Measurements from ENCODE around the gene HSPA1L. TPM values are rescaled to one million over a fixed set of nuclear protein-coding genes. Genes with fewer than 3 reads are reported as not detected.

HSPA1L gene
- total and polyA plus RNA-seq, 8 donors = 0.46 to 1.2 (median 0.68) TPM

- no peak for FAIRE-seq
- DNase-seq = peak; percentile 83 to 92 (median 89)
- Histone ChIP-seq H3K9me3 (no peaks in the 10 kb centered on the region), H3K4me1 (peaks cover 12 to 35% (median 25%) of the 10 kb centered on the region in 3 donors), H3K36me3 (peaks cover 0 to 13% (median 9%) of the 10 kb centered on the region in 3 donors), H3K4me3 (peak overlapping the region; percentile 54 to 87 (median 81)), H3K27ac (peak overlapping the region; percentile 74 to 92 (median 87)), H3K27me3 (no peaks in the 10 kb centered on the region)
- 0% methylated on average over 59 of the region's 59 CpGs for WGBS, 2 donors
- intact Hi-C loops (cut with DNase I) = loop anchor here in 1 of 3 donors (10.0 kb wide), 1 partner anchor 60 kb away; the partner anchor contains the start of gene VWA7
- peak; percentile 48 to 91 (median 71) for ATAC-seq
- no peak for TF ChIP-seq CTCF (IDR thresholded peaks at IDR 0.05)
Measured at GRCh38 chr6:31834367-31835250, 19.5 kb upstream of the HSPA1L start.

GRCh38 chr6:31831350-31832215, 16.5 kb upstream of the HSPA1L start:
- FAIRE-seq (no peak), ATAC-seq (no peak), DNase-seq (peak in 2 of 6 donors; percentile 59 to 87)
- Histone ChIP-seq H3K4me3 (peak overlapping the region in 2 of 4 donors; percentile 47 to 57), H3K9me3 (no peaks in the 10 kb centered on the region), H3K27ac (peak overlapping the region in 1 of 4 donors; percentile 72), H3K36me3 (no peaks in the 10 kb centered on the region), H3K27me3 (no peaks in the 10 kb centered on the region), H3K4me1 (peaks cover 0 to 14% (median 11%) of the 10 kb centered on the region in 3 donors)
- intact Hi-C loops (cut with DNase I) = loop anchor here in 1 of 3 donors (10.0 kb wide), 1 partner anchor 57 kb away; the partner anchor contains the start of gene VWA7
- no peak for TF ChIP-seq CTCF (IDR thresholded peaks at IDR 0.05)
- 72 to 83% methylated on average over 15 of the region's 15 CpGs for WGBS, 2 donors

- no peaks in the 10 kb centered on the region for H3K27me3 ChIP-seq
- peaks cover 6 to 16% (median 14%) of the 10 kb centered on the region in 3 donors for H3K4me1 ChIP-seq
- ATAC-seq (peak in 1 of 4 donors; percentile 0), FAIRE-seq (no peak), DNase-seq (peak in 2 of 6 donors; percentile 44 to 73)
- no peaks in the 10 kb centered on the region for H3K9me3 ChIP-seq
- intact Hi-C loops (cut with DNase I) = loop anchor here in 1 of 3 donors (10.0 kb wide), 1 partner anchor 56 kb away; the partner anchor contains the start of gene VWA7
- no peaks in the 10 kb centered on the region for H3K36me3 ChIP-seq
- H3K27ac ChIP-seq = peak overlapping the region in 2 of 4 donors; percentile 72 to 74
- TF ChIP-seq CTCF (IDR thresholded peaks at IDR 0.05) = no peak
- WGBS, 2 donors = 25 to 37% methylated on average over 6 of the region's 6 CpGs
- H3K4me3 ChIP-seq = peak overlapping the region; percentile 23 to 57 (median 44)
Measured at GRCh38 chr6:31830886-31831335, 15.8 kb upstream of the HSPA1L start.

GRCh38 chr6:31829633-31830283, 14.7 kb upstream of the HSPA1L start:
- peak in 2 of 4 donors; percentile 0 to 1 for ATAC-seq
- no peak for FAIRE-seq
- peak overlapping the region; percentile 40 to 57 (median 44) for H3K4me3 ChIP-seq
- peak overlapping the region in 2 of 4 donors; percentile 72 to 74 for H3K27ac ChIP-seq
- H3K9me3 ChIP-seq = no peaks in the 10 kb centered on the region
- 0 to 1% methylated on average over 11 of the region's 15 CpGs for WGBS, 2 donors
- H3K27me3 ChIP-seq = no peaks in the 10 kb centered on the region
- no peaks in the 10 kb centered on the region for H3K36me3 ChIP-seq
- DNase-seq = peak in 4 of 6 donors; percentile 45 to 76 (median 50)
- intact Hi-C loops (cut with DNase I) = loop anchor here in 1 of 3 donors (10.0 kb wide), 1 partner anchor 55 kb away; the partner anchor contains the start of gene VWA7
- peaks cover 12 to 28% (median 25%) of the 10 kb centered on the region in 3 donors for H3K4me1 ChIP-seq
- no peak for TF ChIP-seq CTCF (IDR thresholded peaks at IDR 0.05)

Measured in pancreas (tissue), 10 donors.